Measurements from ENCODE around the gene SGCG. TPM values are rescaled to one million over a fixed set of nuclear protein-coding genes. Genes with fewer than 3 reads are reported as not detected.

The SGCG gene
- polyA plus RNA-seq, 1 of the 3 experiments (the other 2 are of a cell fraction), result not detected

DNA sequence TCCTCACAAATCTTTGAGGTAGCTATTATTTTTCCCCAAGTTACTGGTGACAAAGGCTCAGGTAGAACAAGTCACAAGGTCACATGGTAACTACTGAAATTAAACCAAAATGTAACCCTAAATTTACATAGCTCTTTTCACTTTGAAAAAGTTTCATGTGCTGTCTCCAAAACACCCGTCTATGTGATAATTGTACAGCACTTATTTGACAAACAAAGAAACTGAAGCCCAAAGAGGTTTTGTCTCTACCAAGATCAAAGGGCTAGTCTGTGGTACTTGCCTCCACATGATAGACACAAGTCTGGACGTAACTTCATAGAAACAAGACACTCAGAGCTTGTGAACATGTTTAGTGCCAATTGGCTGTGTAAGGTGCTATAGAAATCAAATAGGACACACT is 144.4 kb downstream of the SGCG start:
- Histone ChIP-seq H3K9me3 (no peaks in the 10 kb centered on the region), H3K4me3 (ENCODE audit: low read depth in 2 of 2, low read length in 1 of 2) (no peak overlapping the region), H3K9ac (no peak overlapping the region), H3K4me2 (no peak overlapping the region), H3K4me1 (ENCODE audit: control insufficient read depth in 1 of 2, insufficient read depth in 2 of 2, low read depth in 1 of 2, low read length in 1 of 2) (peaks cover 4 to 26% of the 10 kb centered on the region in 2 experiments; a peak in 3 of 4 replicates), H3K27ac (ENCODE audit: low read depth in 2 of 2, low read length in 1 of 2) (no peak overlapping the region), H4K20me1 (ENCODE audit: insufficient read depth) (no peaks in the 10 kb centered on the region), H3K27me3 (ENCODE audit: insufficient read depth) (no peaks in the 10 kb centered on the region), H3K36me3 (replicated peaks in 1 of 2; ENCODE audit: control insufficient read depth in 1 of 2, insufficient read depth in 2 of 2, low read length in 1 of 2) (peaks cover 0 to 12% of the 10 kb centered on the region in 2 experiments), H3K79me2 (ENCODE audit: insufficient read depth) (no peaks in the 10 kb centered on the region; the same call in 1 of the 2 replicates), H3F3A (replicated peaks; ENCODE audit: insufficient read depth) (peaks cover 71% of the 10 kb centered on the region), H2AFZ (ENCODE audit: low read depth) (no peak overlapping the region), H3K9me2 (no peaks in the 10 kb centered on the region)
- 87% methylated on average over 2 of the region's 2 CpGs for WGBS (ENCODE audit: low lambda C conversion rate)
- ChIA-PET POLR2A (no interaction called here), CTCF (no interaction called here)
- DNase-seq, result no peak
- no peak for TF ChIP-seq MXI1 (IDR thresholded peaks at IDR 0.05; ENCODE audit: low read depth, low read length)
- TF ChIP-seq, protein P1, sequence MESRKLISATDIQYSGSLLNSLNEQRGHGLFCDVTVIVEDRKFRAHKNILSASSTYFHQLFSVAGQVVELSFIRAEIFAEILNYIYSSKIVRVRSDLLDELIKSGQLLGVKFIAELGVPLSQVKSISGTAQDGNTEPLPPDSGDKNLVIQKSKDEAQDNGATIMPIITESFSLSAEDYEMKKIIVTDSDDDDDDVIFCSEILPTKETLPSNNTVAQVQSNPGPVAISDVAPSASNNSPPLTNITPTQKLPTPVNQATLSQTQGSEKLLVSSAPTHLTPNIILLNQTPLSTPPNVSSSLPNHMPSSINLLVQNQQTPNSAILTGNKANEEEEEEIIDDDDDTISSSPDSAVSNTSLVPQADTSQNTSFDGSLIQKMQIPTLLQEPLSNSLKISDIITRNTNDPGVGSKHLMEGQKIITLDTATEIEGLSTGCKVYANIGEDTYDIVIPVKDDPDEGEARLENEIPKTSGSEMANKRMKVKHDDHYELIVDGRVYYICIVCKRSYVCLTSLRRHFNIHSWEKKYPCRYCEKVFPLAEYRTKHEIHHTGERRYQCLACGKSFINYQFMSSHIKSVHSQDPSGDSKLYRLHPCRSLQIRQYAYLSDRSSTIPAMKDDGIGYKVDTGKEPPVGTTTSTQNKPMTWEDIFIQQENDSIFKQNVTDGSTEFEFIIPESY (IDR thresholded peaks at IDR 0.05; ENCODE audit: borderline replicate concordance, low read depth), result no peak
- TF ChIP-seq, protein P2, sequence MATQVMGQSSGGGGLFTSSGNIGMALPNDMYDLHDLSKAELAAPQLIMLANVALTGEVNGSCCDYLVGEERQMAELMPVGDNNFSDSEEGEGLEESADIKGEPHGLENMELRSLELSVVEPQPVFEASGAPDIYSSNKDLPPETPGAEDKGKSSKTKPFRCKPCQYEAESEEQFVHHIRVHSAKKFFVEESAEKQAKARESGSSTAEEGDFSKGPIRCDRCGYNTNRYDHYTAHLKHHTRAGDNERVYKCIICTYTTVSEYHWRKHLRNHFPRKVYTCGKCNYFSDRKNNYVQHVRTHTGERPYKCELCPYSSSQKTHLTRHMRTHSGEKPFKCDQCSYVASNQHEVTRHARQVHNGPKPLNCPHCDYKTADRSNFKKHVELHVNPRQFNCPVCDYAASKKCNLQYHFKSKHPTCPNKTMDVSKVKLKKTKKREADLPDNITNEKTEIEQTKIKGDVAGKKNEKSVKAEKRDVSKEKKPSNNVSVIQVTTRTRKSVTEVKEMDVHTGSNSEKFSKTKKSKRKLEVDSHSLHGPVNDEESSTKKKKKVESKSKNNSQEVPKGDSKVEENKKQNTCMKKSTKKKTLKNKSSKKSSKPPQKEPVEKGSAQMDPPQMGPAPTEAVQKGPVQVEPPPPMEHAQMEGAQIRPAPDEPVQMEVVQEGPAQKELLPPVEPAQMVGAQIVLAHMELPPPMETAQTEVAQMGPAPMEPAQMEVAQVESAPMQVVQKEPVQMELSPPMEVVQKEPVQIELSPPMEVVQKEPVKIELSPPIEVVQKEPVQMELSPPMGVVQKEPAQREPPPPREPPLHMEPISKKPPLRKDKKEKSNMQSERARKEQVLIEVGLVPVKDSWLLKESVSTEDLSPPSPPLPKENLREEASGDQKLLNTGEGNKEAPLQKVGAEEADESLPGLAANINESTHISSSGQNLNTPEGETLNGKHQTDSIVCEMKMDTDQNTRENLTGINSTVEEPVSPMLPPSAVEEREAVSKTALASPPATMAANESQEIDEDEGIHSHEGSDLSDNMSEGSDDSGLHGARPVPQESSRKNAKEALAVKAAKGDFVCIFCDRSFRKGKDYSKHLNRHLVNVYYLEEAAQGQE (IDR thresholded peaks at IDR 0.05; ENCODE audit: low read depth, low read length), result no peak
- TF ChIP-seq FOXM1 (IDR thresholded peaks at IDR 0.05; ENCODE audit: low read depth), result no peak
- no peak for TF ChIP-seq EZH2phosphoT487 (IDR thresholded peaks at IDR 0.05; ENCODE audit: borderline replicate concordance, low read depth)
- no peak for TF ChIP-seq SIN3A (IDR thresholded peaks at IDR 0.05; ENCODE audit: borderline replicate concordance, low read depth, low read length)
- TF ChIP-seq, protein P3, sequence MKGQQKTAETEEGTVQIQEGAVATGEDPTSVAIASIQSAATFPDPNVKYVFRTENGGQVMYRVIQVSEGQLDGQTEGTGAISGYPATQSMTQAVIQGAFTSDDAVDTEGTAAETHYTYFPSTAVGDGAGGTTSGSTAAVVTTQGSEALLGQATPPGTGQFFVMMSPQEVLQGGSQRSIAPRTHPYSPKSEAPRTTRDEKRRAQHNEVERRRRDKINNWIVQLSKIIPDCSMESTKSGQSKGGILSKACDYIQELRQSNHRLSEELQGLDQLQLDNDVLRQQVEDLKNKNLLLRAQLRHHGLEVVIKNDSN (IDR thresholded peaks at IDR 0.05; ENCODE audit: borderline replicate concordance, low read depth), result no peak
- no peak for TF ChIP-seq MEF2A (IDR thresholded peaks at IDR 0.05; ENCODE audit: borderline replicate concordance, low read depth)
- TF ChIP-seq, protein P4, sequence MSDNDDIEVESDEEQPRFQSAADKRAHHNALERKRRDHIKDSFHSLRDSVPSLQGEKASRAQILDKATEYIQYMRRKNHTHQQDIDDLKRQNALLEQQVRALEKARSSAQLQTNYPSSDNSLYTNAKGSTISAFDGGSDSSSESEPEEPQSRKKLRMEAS (IDR thresholded peaks at IDR 0.05; ENCODE audit: low read depth), result no peak
- TF ChIP-seq GABPA (IDR thresholded peaks at IDR 0.05; ENCODE audit: low read depth), result no peak
